ENCODE data around the gene FARS2. TPM values are rescaled to one million over a fixed set of nuclear protein-coding genes. Genes with fewer than 3 reads are reported as not detected.

Gene FARS2
- total and polyA plus RNA-seq, 10 donors = 9.0 to 27.4 (median 19.8) TPM

DNA sequence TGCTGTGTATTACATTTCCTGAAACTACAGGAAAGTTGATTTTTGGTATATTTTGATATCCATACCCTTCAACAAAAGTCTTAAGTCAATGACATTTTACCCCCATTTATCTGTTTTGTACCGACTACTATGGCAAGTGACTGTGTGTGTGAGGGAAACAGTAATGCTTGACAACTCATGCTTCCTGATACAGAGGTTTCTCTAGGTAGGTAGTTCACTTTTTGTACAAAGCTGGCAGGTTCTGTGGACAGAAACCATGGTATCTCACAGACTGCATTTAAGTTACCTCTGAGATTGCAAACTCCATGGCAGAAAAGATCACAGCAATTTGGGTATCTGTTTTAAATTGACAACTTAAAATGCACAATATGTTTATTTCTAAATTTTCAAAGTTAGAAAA lies 28.8 kb downstream of the FARS2 start:
- TF ChIP-seq, protein P1, sequence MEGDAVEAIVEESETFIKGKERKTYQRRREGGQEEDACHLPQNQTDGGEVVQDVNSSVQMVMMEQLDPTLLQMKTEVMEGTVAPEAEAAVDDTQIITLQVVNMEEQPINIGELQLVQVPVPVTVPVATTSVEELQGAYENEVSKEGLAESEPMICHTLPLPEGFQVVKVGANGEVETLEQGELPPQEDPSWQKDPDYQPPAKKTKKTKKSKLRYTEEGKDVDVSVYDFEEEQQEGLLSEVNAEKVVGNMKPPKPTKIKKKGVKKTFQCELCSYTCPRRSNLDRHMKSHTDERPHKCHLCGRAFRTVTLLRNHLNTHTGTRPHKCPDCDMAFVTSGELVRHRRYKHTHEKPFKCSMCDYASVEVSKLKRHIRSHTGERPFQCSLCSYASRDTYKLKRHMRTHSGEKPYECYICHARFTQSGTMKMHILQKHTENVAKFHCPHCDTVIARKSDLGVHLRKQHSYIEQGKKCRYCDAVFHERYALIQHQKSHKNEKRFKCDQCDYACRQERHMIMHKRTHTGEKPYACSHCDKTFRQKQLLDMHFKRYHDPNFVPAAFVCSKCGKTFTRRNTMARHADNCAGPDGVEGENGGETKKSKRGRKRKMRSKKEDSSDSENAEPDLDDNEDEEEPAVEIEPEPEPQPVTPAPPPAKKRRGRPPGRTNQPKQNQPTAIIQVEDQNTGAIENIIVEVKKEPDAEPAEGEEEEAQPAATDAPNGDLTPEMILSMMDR (IDR thresholded peaks at IDR 0.05 in 8 of 11, conservative IDR thresholded peaks at IDR 0.05 in 3 of 11) = no peak
- TF ChIP-seq POLR2AphosphoS5 (IDR thresholded peaks at IDR 0.05) (no peak), POLR2A (IDR thresholded peaks at IDR 0.05) (no peak)
- H3K9me3 ChIP-seq = no peaks in the 10 kb centered on the region
- H3K36me3 ChIP-seq = no peaks in the 10 kb centered on the region
- intact Hi-C loops (cut with DNase I; ENCODE audit: low total_unique reads) = no loop called here
- DNase-seq = no peak
- H3K4me3 ChIP-seq = no peak overlapping the region
- peaks cover 7 to 42% (median 22%) of the 10 kb centered on the region in 6 donors for H3K4me1 ChIP-seq
- 56 to 86% (median 70%) methylated on average over 1 of the region's 1 CpG for WGBS, 5 donors
- no peak overlapping the region for H3K27ac ChIP-seq
- no peaks in the 10 kb centered on the region for H3K27me3 ChIP-seq (replicated peaks in 1 of 7)

DNA sequence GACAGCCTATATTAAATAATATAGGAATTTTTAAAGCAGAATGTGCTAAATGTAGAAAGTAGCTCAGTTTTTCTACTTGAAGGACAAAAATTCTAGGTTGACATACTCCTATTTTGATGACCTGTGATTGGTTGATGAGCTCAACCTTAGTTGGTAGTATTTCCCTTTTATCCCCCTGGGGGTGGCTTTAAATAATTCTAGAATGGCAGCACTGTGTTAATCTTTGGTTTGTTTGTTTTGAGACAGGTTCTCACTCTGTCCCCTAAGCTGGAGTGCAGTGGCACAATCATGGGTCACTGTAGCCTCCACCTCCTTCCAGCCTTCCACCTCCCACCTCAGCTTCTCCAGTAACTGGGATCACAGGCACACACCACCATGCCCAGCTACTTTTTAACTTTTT lies 29.2 kb downstream of the FARS2 start:
- Histone ChIP-seq H3K27me3 (replicated peaks in 1 of 7) (no peaks in the 10 kb centered on the region), H3K9me3 (no peaks in the 10 kb centered on the region), H3K4me1 (peaks cover 7 to 42% (median 22%) of the 10 kb centered on the region in 6 donors), H3K4me3 (no peak overlapping the region), H3K36me3 (no peaks in the 10 kb centered on the region), H3K27ac (no peak overlapping the region)
- intact Hi-C loops (cut with DNase I; ENCODE audit: low total_unique reads) = no loop called here
- no peak for DNase-seq
- TF ChIP-seq POLR2A (IDR thresholded peaks at IDR 0.05) = no peak
- TF ChIP-seq, protein P1 (IDR thresholded peaks at IDR 0.05 in 8 of 11, conservative IDR thresholded peaks at IDR 0.05 in 3 of 11) = no peak
- TF ChIP-seq POLR2AphosphoS5 (IDR thresholded peaks at IDR 0.05) = no peak

DNA sequence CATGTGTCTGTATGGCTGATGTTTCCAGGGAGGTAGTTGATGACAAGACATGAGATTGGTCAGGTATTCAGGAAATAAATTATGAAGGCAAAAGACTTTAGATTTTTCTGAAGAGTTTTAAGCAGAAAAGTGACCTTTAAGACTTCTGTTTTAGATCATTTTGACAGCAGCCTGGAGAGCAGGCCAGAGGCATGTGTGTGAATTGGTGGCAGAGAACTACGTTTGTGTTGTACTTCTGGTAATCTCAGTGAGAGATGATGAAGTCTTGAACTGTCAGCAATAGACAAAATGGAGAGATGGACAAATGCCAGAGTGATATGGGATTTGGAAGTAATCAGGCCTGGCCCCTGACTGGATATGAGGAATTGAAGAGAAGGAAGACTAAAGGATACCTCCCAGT lies 30.8 kb downstream of the FARS2 start:
- no peak for DNase-seq
- Histone ChIP-seq H3K27ac (no peak overlapping the region), H3K4me1 (peaks cover 6 to 36% (median 17%) of the 10 kb centered on the region in 6 donors), H3K9me3 (no peaks in the 10 kb centered on the region), H3K4me3 (no peak overlapping the region), H3K27me3 (replicated peaks in 1 of 7) (no peaks in the 10 kb centered on the region), H3K36me3 (peaks cover 0 to 6% (median 0%) of the 10 kb centered on the region in 6 donors)
- WGBS, 5 donors = 87 to 97% (median 92%) methylated on average over 1 of the region's 1 CpG
- intact Hi-C loops (cut with DNase I; ENCODE audit: low total_unique reads) = no loop called here
- TF ChIP-seq POLR2A (IDR thresholded peaks at IDR 0.05) = no peak
- TF ChIP-seq, protein P1 (IDR thresholded peaks at IDR 0.05 in 8 of 11, conservative IDR thresholded peaks at IDR 0.05 in 3 of 11) = no peak
- no peak for TF ChIP-seq POLR2AphosphoS5 (IDR thresholded peaks at IDR 0.05)

DNA sequence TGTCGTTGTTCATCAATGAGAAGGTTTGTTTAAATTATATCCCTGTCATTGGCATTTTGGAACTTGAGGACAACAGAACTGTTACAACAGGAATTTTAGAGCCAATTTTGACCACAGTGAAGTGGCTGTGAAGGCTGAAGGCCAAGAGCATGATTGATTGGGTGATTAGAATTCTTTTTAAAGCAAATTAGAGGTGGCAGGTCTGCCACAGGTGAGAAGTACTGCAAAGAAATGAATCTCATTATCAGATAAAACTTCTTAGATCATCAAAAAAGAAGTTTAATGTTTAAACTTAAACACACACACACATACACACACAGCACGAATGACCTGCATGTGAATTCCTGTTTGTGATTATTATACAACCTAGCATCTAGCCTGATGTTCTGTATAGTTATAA lies 32.4 kb downstream of the FARS2 start:
- intact Hi-C loops (cut with DNase I; ENCODE audit: low total_unique reads) = no loop called here
- Histone ChIP-seq H3K9me3 (no peaks in the 10 kb centered on the region), H3K27me3 (replicated peaks in 1 of 7) (no peaks in the 10 kb centered on the region), H3K36me3 (peaks cover 0 to 10% (median 0%) of the 10 kb centered on the region in 6 donors), H3K27ac (peak overlapping the region in 3 of 8 donors; percentile 40 to 52 (median 45)), H3K4me3 (no peak overlapping the region), H3K4me1 (peaks cover 0 to 26% (median 10%) of the 10 kb centered on the region in 6 donors)
- no peak for DNase-seq
- WGBS, 5 donors = 76 to 90% (median 80%) methylated on average over 2 of the region's 2 CpGs
- TF ChIP-seq POLR2AphosphoS5 (IDR thresholded peaks at IDR 0.05) (no peak), POLR2A (IDR thresholded peaks at IDR 0.05) (no peak)
- TF ChIP-seq, protein P1 (IDR thresholded peaks at IDR 0.05 in 8 of 11, conservative IDR thresholded peaks at IDR 0.05 in 3 of 11) = no peak

Measured in spleen (tissue), 11 donors.